K562 (cell line): ENCODE measurements around the gene NECAB3. TPM values are rescaled to one million over a fixed set of nuclear protein-coding genes. Genes with fewer than 3 reads are reported as not detected.

Experiments
- ATAC-seq: fragments of 200-7000 bp; cut with Tn5 transposase; 3 replicates; pipeline ENCODE4 v1.9.1; 2020; ENCODE audit warnings: moderate library complexity
- BruUV-seq: library from RNA; stranded (reverse); fragments of 400-500 nt; replicated peaks from 2 replicates; lab custom pipeline; 2021; lab: Mats Ljungman, UMichigan
- CTCF ChIA-PET: fragments of 300-600 bp; formaldehyde crosslinking; extraction: SDS; loops from one replicate; lab custom pipeline; 2021; ENCODE audit warnings: low intra/inter-chr PET ratio; lab: Yijun Ruan, JAX
- POLR2A ChIA-PET: fragments of 300-600, 350-650 bp; sonication (Branson Sonifier 250); formaldehyde crosslinking; extraction: SDS; loops from one replicate; lab custom pipeline; 2021; ENCODE audit warnings: antibody characterized with exemption, inconsistent platforms; lab: Yijun Ruan, JAX
- DNase-seq, 4 experiments: peaks; one replicate each; pipeline versions ENCODE4 v3.0.0 to v3.0.0-alpha.2; 2011 to 2018; ENCODE audit warnings: low spot score in 3 of 4, mixed read lengths in 3 of 4; ENCODE audit errors: extremely low read depth in 1 of 4
- FAIRE-seq: peaks from 2 replicates; lab custom pipeline; 2011; peaks lifted over from hg19 to GRCh38; lab: Jason Lieb, UNC
- H2AFZ ChIP-seq: 2 replicates; pipeline ENCODE4 v1.6.0; 2011; ENCODE audit warnings: low read depth, low read length, control low read depth, inconsistent platforms
- H3K27ac ChIP-seq: fragments of 200-600 bp; 3 replicates; pipeline ENCODE4 v1.8.0; 2011; ENCODE audit warnings: low read depth, mild to moderate bottlenecking, control low read depth, inconsistent platforms, low read length, moderate library complexity, mixed read lengths; ENCODE audit errors: extremely low read depth
- H3K27me3 ChIP-seq, 2 experiments: fragments of 300-600 bp in 1 of 2; 2 replicates in 1 of 2; 3 replicates in 1 of 2; pipeline versions ENCODE4 v1.6.0 to v1.8.0; 2011; ENCODE audit warnings: inconsistent platforms in 2 of 2, low read length in 2 of 2, mild to moderate bottlenecking in 1 of 2, mixed read lengths in 1 of 2, moderate library complexity in 1 of 2; ENCODE audit not compliant: control insufficient read depth in 2 of 2, insufficient read depth in 2 of 2
- H3K36me3 ChIP-seq: fragments of 300-600 bp; 3 replicates; pipeline ENCODE4 v1.8.0; 2011; ENCODE audit warnings: mild to moderate bottlenecking, low read length, inconsistent platforms; ENCODE audit not compliant: control insufficient read depth, insufficient read depth
- H3K4me1 ChIP-seq, 2 experiments: fragments of 200-600 bp in 1 of 2; replicated peaks in 1 of 2; 2 replicates in 1 of 2; 3 replicates in 1 of 2; pipeline versions ENCODE4 v1.5.1 to v1.8.0; 2011; ENCODE audit warnings: inconsistent platforms in 2 of 2, low read length in 2 of 2, mild to moderate bottlenecking in 1 of 2, mixed read lengths in 1 of 2, moderate library complexity in 1 of 2; ENCODE audit not compliant: control insufficient read depth in 2 of 2, insufficient read depth in 2 of 2
- H3K4me2 ChIP-seq: 2 replicates; pipeline ENCODE4 v1.6.1; 2011; ENCODE audit warnings: low read length, control low read depth, inconsistent platforms, mixed read lengths; ENCODE audit not compliant: insufficient read depth
- H3K4me3 ChIP-seq: fragments of 200-600 bp; sonication (generic), shearing (Covaris generic); 2 replicates; pipeline ENCODE4 v1.5.1; 2016; ENCODE audit warnings: control low read depth, inconsistent platforms
- H3K79me2 ChIP-seq: fragments of 200-600 bp; 3 replicates; pipeline ENCODE4 v1.8.0; 2011; ENCODE audit warnings: low read length, inconsistent platforms; ENCODE audit not compliant: control insufficient read depth, insufficient read depth
- H3K9ac ChIP-seq, 2 experiments: 2 replicates each; pipeline versions ENCODE4 v1.6.0 to v1.6.1; 2011; ENCODE audit warnings: low read depth in 2 of 2, low read length in 2 of 2, control low read depth in 1 of 2, inconsistent platforms in 1 of 2, mild to moderate bottlenecking in 1 of 2, mixed read lengths in 1 of 2; ENCODE audit not compliant: insufficient read depth in 1 of 2
- H3K9me1 ChIP-seq: one replicate; pipeline ENCODE4 v1.6.0; 2011; ENCODE audit warnings: inconsistent platforms, mild to moderate bottlenecking, low read length, moderate library complexity; ENCODE audit not compliant: control insufficient read depth, insufficient read depth
- H3K9me3 ChIP-seq: replicated peaks from 2 replicates; pipeline ENCODE4 v1.5.1; 2011; ENCODE audit warnings: low read depth, low read length, inconsistent platforms; ENCODE audit not compliant: control insufficient read depth, insufficient read depth
- H4K20me1 ChIP-seq: replicated peaks from 2 replicates; pipeline ENCODE4 v1.6.1; 2011; ENCODE audit warnings: low read length, inconsistent platforms, mixed read lengths; ENCODE audit not compliant: control insufficient read depth, insufficient read depth
- CBX2 ChIP-seq: fragments of 200-600 bp; sonication (generic); IDR thresholded peaks from one replicate; pipeline ENCODE4 v1.6.1; 2012; ENCODE audit warnings: mild to moderate bottlenecking, low read length, inconsistent platforms; ENCODE audit not compliant: insufficient read depth, poor library complexity, severe bottlenecking
- CHD2 ChIP-seq: IDR thresholded peaks from 2 replicates; pipeline ENCODE4 v1.6.1; 2011; ENCODE audit warnings: low read depth, low read length
- FOXM1 ChIP-seq, 2 experiments: fragments of 450-650 bp in 1 of 2; sonication (generic) in 1 of 2; formaldehyde crosslinking in 1 of 2; IDR thresholded peaks; 2 replicates each; pipeline versions ENCODE4 v1.6.1 to v1.9.0; 2017 to 2022; ENCODE audit warnings: low read depth in 2 of 2, mild to moderate bottlenecking in 2 of 2, missing genetic modification reagents in 1 of 2, moderate library complexity in 1 of 2
- GATAD2A ChIP-seq: fragments of 450-650 bp; IDR thresholded peaks from 2 replicates; pipeline ENCODE4 v1.6.1; 2017
- HNRNPK ChIP-seq: fragments of 200-400 bp; formaldehyde crosslinking; IDR thresholded peaks from one replicate; pipeline ENCODE4 v1.6.1; 2018; ENCODE audit warnings: mild to moderate bottlenecking, low read depth, low read length; ENCODE audit not compliant: poor library complexity, severe bottlenecking
- KAT7 ChIP-seq: sonication (generic); formaldehyde crosslinking; IDR thresholded peaks from 2 replicates; pipeline ENCODE4 v1.8.0; 2022; ENCODE audit warnings: missing genetic modification reagents, mild to moderate bottlenecking, borderline replicate concordance
- NBN ChIP-seq: fragments of 450-650 bp; IDR thresholded peaks from 2 replicates; pipeline ENCODE4 v1.6.1; 2016; ENCODE audit warnings: low read depth, mild to moderate bottlenecking
- PATZ1 ChIP-seq: fragments of 250-450 bp; sonication (Bioruptor Pico); IDR thresholded peaks from 2 replicates; pipeline ENCODE4 v1.5.0; 2020; ENCODE audit warnings: mild to moderate bottlenecking, borderline replicate concordance
- RBFOX2 ChIP-seq: fragments of 200-400 bp; formaldehyde crosslinking; IDR thresholded peaks from 2 replicates; pipeline ENCODE4 v1.6.1; 2017; ENCODE audit warnings: low read depth, mild to moderate bottlenecking, low read length, moderate library complexity
- SMARCC2 ChIP-seq: fragments of 450-650 bp; IDR thresholded peaks from 2 replicates; pipeline ENCODE4 v1.6.1; 2017; ENCODE audit warnings: antibody characterized with exemption, moderate library complexity, mild to moderate bottlenecking, low read depth
- SOX6 ChIP-seq: fragments of 450-650 bp; IDR thresholded peaks from 2 replicates; pipeline ENCODE4 v1.6.1; 2014; ENCODE audit warnings: mild to moderate bottlenecking
- SREBF1 ChIP-seq: fragments of 150-350 bp; IDR thresholded peaks from 2 replicates; pipeline ENCODE4 v1.6.1; 2014; ENCODE audit warnings: antibody characterized with exemption, low read depth, low read length, borderline replicate concordance
- TGIF2 ChIP-seq: sonication (generic); formaldehyde crosslinking; IDR thresholded peaks from 2 replicates; pipeline ENCODE4 v1.8.1; 2022; ENCODE audit warnings: mild to moderate bottlenecking, missing genetic modification reagents, moderate library complexity
- ZNF133 ChIP-seq: fragments of 250-450 bp; sonication (Bioruptor Pico); IDR thresholded peaks from 2 replicates; pipeline ENCODE4 v1.4.0; 2020; ENCODE audit warnings: mild to moderate bottlenecking
- ZNF408 ChIP-seq: fragments of 250-450 bp; sonication (Bioruptor Pico); IDR thresholded peaks from 2 replicates; pipeline ENCODE4 v1.4.0; 2020; ENCODE audit warnings: low read depth, mild to moderate bottlenecking, moderate library complexity
- ZNF79 ChIP-seq: fragments of 250-450 bp; sonication (Bioruptor Pico); IDR thresholded peaks from 2 replicates; pipeline ENCODE4 v1.4.0; 2020; ENCODE audit warnings: low read depth, mild to moderate bottlenecking, moderate library complexity
- WGBS: fragments of 100-300 bp; shearing (Covaris generic); methylation state at CpG from one replicate; pipeline ENCODE4 v1.1.6; 2016; ENCODE audit warnings: low coverage, mixed read lengths; ENCODE audit not compliant: insufficient coverage; ENCODE audit errors: missing lambda C conversion rate; 5-methylcytosine and 5-hydroxymethylcytosine counted together
- in situ Hi-C: fragments of 300-500 bp; cut with MboI; formaldehyde crosslinking; loops from 4 replicates; pipeline ENCODE4 v1.15.0; 2018; ENCODE audit warnings: inconsistent platforms, mixed read lengths
- intact Hi-C: fragments of 100-400 bp; cut with micrococcal nuclease; formaldehyde crosslinking; loops from 2 replicates; pipeline ENCODE4 v1.14.2; 2022
- polyA plus RNA-seq, 8 experiments: library from polyadenylated mRNA; depleted of rRNA in 4 of 8; stranded (reverse) in 5 of 8; unstranded in 3 of 8; fragments of >200 nt; fragmentation: Nextera tagmentation in 2 of 8; fragmentation: Illumina TruSeq in 1 of 8; extraction: Ambion mirVana in 2 of 8; extraction: Trizol in 1 of 8; gene quantifications; 2 replicates each; pipeline versions ENCODE4 v1.2.1 to v1.2.3, GENCODE V29; 2011 to 2014; ENCODE audit warnings: inconsistent platforms in 1 of 8, missing spikeins in 1 of 8
- total RNA-seq, 7 experiments: library from RNA; depleted of rRNA in 6 of 7; stranded (reverse); fragments of >200 nt in 6 of 7; fragmentation: Illumina TruSeq in 2 of 7; extraction: Trizol in 2 of 7; gene quantifications; 2 replicates each; pipeline versions ENCODE4 v1.2.1 to v1.2.3, GENCODE V29; 2011 to 2021; ENCODE audit warnings: low replicate concordance in 1 of 7
- TF ChIP-seq, protein P1 (sequence below), 2 experiments: fragments of 450-650 bp; conservative IDR thresholded peaks; 2 replicates each; pipeline ENCODE4 v1.6.1; 2017; ENCODE audit warnings: mild to moderate bottlenecking in 2 of 2, moderate library complexity in 2 of 2
- TF ChIP-seq, protein P2 (sequence below): fragments of 250-450 bp; sonication (Bioruptor Pico); IDR thresholded peaks from 2 replicates; pipeline ENCODE4 v1.5.0; 2022; ENCODE audit warnings: mild to moderate bottlenecking

The NECAB3 gene
- total and polyA plus RNA-seq, 9 of the 15 experiments (the other 6 are each of a cell fraction or from before 2014, with no cell fraction given), result 0.94 to 63.3 (median 31.5) TPM

DNA sequence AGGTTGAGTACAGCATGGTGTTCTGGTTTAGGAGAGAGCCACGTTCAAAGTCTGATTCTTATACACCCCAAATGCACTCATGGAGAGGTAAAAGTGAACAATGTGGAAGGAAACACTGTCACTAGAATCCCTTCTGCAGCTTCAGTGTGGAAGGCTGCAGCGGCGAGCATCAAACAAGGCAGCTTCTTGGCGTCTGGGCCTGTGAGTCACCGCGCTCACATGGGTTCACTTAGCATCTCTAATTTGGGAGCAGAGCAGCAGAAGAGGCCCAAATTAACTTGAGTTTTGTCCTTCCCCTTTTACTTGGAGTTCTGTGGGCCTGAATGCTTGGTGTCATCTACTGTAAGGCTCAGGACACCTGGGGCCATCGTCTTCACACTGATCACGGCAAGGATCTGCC lies 22.9 kb upstream of the NECAB3 start:
- Histone ChIP-seq H3K27me3 (no peaks in the 10 kb centered on the region), H3K36me3 (no peaks in the 10 kb centered on the region), H3K9me3 (no peaks in the 10 kb centered on the region), H3K9me1 (no peaks in the 10 kb centered on the region), H3K27ac (no peak overlapping the region), H3K4me2 (no peak overlapping the region), H3K9ac (no peak overlapping the region), H3K4me1 (peaks cover 2 to 4% of the 10 kb centered on the region in 2 experiments; a peak in 3 of 5 replicates), H3K79me2 (no peaks in the 10 kb centered on the region), H2AFZ (no peak overlapping the region; the same call in 1 of the 2 replicates), H3K4me3 (no peak overlapping the region), H4K20me1 (no peaks in the 10 kb centered on the region)
- BruUV-seq, result no TSS peak
- 42% methylated on average over 8 of the region's 8 CpGs for WGBS
- CTCF ChIA-PET, result no interaction called here
- intact Hi-C loops (no loop called here), in situ Hi-C loops (no loop called here)
- DNase-seq, result no peak
- ATAC-seq, result peak; percentile 27; the same call in 1 of the 3 replicates
- POLR2A ChIA-PET, result interaction anchor here (0.6 to 0.9 kb wide), 2 partner anchors 17 to 22 kb away, joined by 3 read pairs; no protein-coding TSS in a partner anchor
- peak; percentile 67 for FAIRE-seq
- no peak for TF ChIP-seq SREBF1
- TF ChIP-seq CBX2, result no peak
- TF ChIP-seq HNRNPK, result no peak
- no peak for TF ChIP-seq PATZ1
- TF ChIP-seq ZNF79 (CRISPR knock-in tag), result no peak
- TF ChIP-seq, protein P1, sequence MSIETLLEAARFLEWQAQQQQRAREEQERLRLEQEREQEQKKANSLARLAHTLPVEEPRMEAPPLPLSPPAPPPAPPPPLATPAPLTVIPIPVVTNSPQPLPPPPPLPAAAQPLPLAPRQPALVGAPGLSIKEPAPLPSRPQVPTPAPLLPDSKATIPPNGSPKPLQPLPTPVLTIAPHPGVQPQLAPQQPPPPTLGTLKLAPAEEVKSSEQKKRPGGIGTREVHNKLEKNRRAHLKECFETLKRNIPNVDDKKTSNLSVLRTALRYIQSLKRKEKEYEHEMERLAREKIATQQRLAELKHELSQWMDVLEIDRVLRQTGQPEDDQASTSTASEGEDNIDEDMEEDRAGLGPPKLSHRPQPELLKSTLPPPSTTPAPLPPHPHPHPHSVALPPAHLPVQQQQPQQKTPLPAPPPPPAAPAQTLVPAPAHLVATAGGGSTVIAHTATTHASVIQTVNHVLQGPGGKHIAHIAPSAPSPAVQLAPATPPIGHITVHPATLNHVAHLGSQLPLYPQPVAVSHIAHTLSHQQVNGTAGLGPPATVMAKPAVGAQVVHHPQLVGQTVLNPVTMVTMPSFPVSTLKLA (conservative IDR thresholded peaks at IDR 0.05), result no peak
- TF ChIP-seq CHD2, result no peak
- no peak for TF ChIP-seq GATAD2A
- no peak for TF ChIP-seq SMARCC2
- TF ChIP-seq NBN, result no peak
- TF ChIP-seq ZNF133 (CRISPR knock-in tag), result no peak
- no peak for TF ChIP-seq SOX6
- TF ChIP-seq RBFOX2, result no peak
- TF ChIP-seq ZNF408 (CRISPR knock-in tag), result no peak
- TF ChIP-seq FOXM1 (IDR thresholded peaks at IDR 0.05; ENCODE audit: low read depth), result no peak
- TF ChIP-seq FOXM1 (CRISPR knock-in tag; IDR thresholded peaks at IDR 0.05; ENCODE audit: low read depth), result no peak
- TF ChIP-seq TGIF2 (CRISPR knock-in tag), result no peak
- no peak for TF ChIP-seq KAT7 (CRISPR knock-in tag)
- TF ChIP-seq, protein P2, sequence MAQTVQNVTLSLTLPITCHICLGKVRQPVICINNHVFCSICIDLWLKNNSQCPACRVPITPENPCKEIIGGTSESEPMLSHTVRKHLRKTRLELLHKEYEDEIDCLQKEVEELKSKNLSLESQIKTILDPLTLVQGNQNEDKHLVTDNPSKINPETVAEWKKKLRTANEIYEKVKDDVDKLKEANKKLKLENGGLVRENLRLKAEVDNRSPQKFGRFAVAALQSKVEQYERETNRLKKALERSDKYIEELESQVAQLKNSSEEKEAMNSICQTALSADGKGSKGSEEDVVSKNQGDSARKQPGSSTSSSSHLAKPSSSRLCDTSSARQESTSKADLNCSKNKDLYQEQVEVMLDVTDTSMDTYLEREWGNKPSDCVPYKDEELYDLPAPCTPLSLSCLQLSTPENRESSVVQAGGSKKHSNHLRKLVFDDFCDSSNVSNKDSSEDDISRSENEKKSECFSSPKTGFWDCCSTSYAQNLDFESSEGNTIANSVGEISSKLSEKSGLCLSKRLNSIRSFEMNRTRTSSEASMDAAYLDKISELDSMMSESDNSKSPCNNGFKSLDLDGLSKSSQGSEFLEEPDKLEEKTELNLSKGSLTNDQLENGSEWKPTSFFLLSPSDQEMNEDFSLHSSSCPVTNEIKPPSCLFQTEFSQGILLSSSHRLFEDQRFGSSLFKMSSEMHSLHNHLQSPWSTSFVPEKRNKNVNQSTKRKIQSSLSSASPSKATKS, result no peak
